ENCODE measurements around the gene ROR2. TPM values are rescaled to one million over a fixed set of nuclear protein-coding genes. Genes with fewer than 3 reads are reported as not detected.

Gene ROR2
- total RNA-seq, 1 experiment from 2014 or later = not detected

DNA sequence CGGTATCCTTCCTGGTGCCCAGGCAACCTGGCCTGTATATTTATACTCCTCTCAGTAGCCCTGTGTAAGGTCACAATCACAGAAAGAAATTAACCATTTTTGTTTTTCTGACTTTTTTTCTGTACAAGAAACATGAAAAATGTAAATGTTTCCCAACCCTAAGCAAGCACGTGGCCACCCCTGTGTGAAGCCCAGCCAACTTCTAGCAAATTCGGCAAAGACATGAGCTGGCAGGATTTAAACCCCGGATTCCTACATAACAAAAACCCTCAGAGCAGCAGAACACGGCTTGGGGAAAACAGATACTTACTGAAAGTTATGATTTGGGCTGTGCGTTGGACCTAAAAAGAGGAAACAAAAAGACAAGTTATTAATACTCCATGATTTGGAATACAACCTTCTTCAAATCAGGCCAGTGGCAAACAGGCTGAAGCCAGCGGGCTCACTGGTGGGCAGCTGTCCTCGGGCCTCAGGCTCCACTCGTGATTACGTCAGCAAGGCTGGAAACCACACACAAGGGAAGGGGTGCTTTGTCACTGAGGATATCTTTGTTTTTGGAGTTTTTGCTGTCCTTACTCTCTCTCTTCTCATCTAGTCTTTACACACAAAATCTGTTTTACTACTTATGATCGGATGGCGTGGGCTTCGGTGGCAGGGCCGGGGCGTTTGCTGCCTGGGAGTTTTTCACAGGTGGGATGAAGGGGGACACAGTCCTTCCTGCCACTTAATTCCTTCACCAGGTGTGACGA, 194.1 kb downstream of the ROR2 start:
- POLR2A ChIA-PET (ENCODE audit: unreplicated experiment) = no interaction called here
- H3K9me2 ChIP-seq (replicated peaks; ENCODE audit: low read length) = no peaks in the 10 kb centered on the region

DNA sequence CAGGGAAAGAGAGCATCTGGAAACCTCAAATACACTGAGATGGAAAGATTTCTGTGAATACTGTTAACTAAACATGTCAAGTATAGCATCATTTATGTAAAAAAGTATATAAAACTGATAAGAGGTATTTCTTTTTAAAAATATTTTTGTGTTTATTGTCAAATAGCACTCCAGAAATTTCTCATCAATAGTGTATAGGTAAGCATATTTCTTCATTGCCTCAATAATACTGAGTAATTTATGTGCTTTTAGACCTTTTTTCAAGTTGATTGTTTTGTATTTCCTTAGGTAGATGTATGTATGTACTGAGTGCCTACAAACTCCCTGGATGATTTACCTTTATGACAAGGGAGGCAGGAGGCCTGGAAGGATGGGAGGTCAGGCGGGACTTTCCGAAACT, 196.3 kb downstream of the ROR2 start:
- Histone ChIP-seq H3K4me3 (ENCODE audit: low read length) (no peak overlapping the region), H3K27me3 (ENCODE audit: low read length) (no peaks in the 10 kb centered on the region), H3K9ac (ENCODE audit: low read length) (no peak overlapping the region), H3K9me2 (replicated peaks; ENCODE audit: low read length) (no peaks in the 10 kb centered on the region), H3F3A (ENCODE audit: low read length, unreplicated experiment) (no peaks in the 10 kb centered on the region), H4K20me1 (ENCODE audit: low read length) (no peaks in the 10 kb centered on the region), H2AFZ (ENCODE audit: low read length) (no peak overlapping the region), H3K27ac (ENCODE audit: low read length) (no peak overlapping the region), H3K79me2 (ENCODE audit: low read length) (no peaks in the 10 kb centered on the region), H3K4me2 (ENCODE audit: low read length) (no peak overlapping the region), H3K36me3 (ENCODE audit: low read depth, low read length) (no peaks in the 10 kb centered on the region), H3K4me1 (ENCODE audit: insufficient read depth, low read length) (no peaks in the 10 kb centered on the region), H3K9me3 (ENCODE audit: low read length) (no peaks in the 10 kb centered on the region)
- BruUV-seq (replicated peaks) = no TSS peak
- no peak for TF ChIP-seq CTCF (conservative IDR thresholded peaks at IDR 0.05; ENCODE audit: low read depth, low read length)
- TF ChIP-seq EZH2 (IDR thresholded peaks at IDR 0.05; ENCODE audit: low read length, unreplicated experiment) = no peak
- TF ChIP-seq EZH2phosphoT487 (IDR thresholded peaks at IDR 0.05; ENCODE audit: borderline replicate concordance, low read length) = no peak
- intact Hi-C loops (cut with micrococcal nuclease) = no loop called here
- ChIA-PET CTCF (interaction anchor here (0.7 kb wide), 1 partner anchor 90 kb away, joined by 3 read pairs; no protein-coding TSS in a partner anchor), POLR2A (ENCODE audit: unreplicated experiment) (no interaction called here)
- no peak for ATAC-seq
- no peak for DNase-seq

More for the DNA sequence above, 194.1 kb downstream of the ROR2 start:
- intact Hi-C loops (cut with micrococcal nuclease) = no loop called here
- Histone ChIP-seq H4K20me1 (ENCODE audit: low read length) (no peaks in the 10 kb centered on the region), H3K4me2 (ENCODE audit: low read length) (no peak overlapping the region), H2AFZ (ENCODE audit: low read length) (no peak overlapping the region), H3F3A (ENCODE audit: low read length, unreplicated experiment) (no peaks in the 10 kb centered on the region), H3K4me1 (ENCODE audit: insufficient read depth, low read length) (no peaks in the 10 kb centered on the region), H3K27me3 (ENCODE audit: low read length) (no peaks in the 10 kb centered on the region), H3K36me3 (ENCODE audit: low read depth, low read length) (no peaks in the 10 kb centered on the region), H3K4me3 (ENCODE audit: low read length) (no peak overlapping the region), H3K9ac (ENCODE audit: low read length) (no peak overlapping the region), H3K79me2 (ENCODE audit: low read length) (no peaks in the 10 kb centered on the region), H3K9me3 (ENCODE audit: low read length) (no peaks in the 10 kb centered on the region), H3K27ac (ENCODE audit: low read length) (no peak overlapping the region)
- TF ChIP-seq EZH2phosphoT487 (IDR thresholded peaks at IDR 0.05; ENCODE audit: borderline replicate concordance, low read length) (no peak), EZH2 (IDR thresholded peaks at IDR 0.05; ENCODE audit: low read length, unreplicated experiment) (no peak), CTCF (conservative IDR thresholded peaks at IDR 0.05; ENCODE audit: low read depth, low read length) (no peak)
- no peak for DNase-seq
- ATAC-seq = no peak
- CTCF ChIA-PET = no interaction called here
- BruUV-seq (replicated peaks) = no TSS peak

- intact Hi-C loops (cut with micrococcal nuclease) = no loop called here
- H2AFZ ChIP-seq (ENCODE audit: low read length) = no peak overlapping the region
- H3K4me2 ChIP-seq (ENCODE audit: low read length) = no peak overlapping the region
- no peak overlapping the region for H3K9ac ChIP-seq (ENCODE audit: low read length)
- no peak overlapping the region for H3K4me3 ChIP-seq (ENCODE audit: low read length)
- H3K27ac ChIP-seq (ENCODE audit: low read length) = no peak overlapping the region
- H3K36me3 ChIP-seq (ENCODE audit: low read depth, low read length) = no peaks in the 10 kb centered on the region
- H3K9me3 ChIP-seq (ENCODE audit: low read length) = no peaks in the 10 kb centered on the region
- no peaks in the 10 kb centered on the region for H3F3A ChIP-seq (ENCODE audit: low read length, unreplicated experiment)
- H3K79me2 ChIP-seq (ENCODE audit: low read length) = no peaks in the 10 kb centered on the region
- no peak for ATAC-seq
- H4K20me1 ChIP-seq (ENCODE audit: low read length) = no peaks in the 10 kb centered on the region
- peaks cover 4% of the 10 kb centered on the region; the same call in 1 of the 2 replicates for H3K4me1 ChIP-seq (ENCODE audit: insufficient read depth, low read length)
- POLR2A ChIA-PET (ENCODE audit: unreplicated experiment) = no interaction called here
- BruUV-seq (replicated peaks) = no TSS peak
- DNase-seq = no peak
- TF ChIP-seq EZH2 (IDR thresholded peaks at IDR 0.05; ENCODE audit: low read length, unreplicated experiment) (no peak), EZH2phosphoT487 (IDR thresholded peaks at IDR 0.05; ENCODE audit: borderline replicate concordance, low read length) (no peak)
- H3K9me2 ChIP-seq (replicated peaks; ENCODE audit: low read length) = no peaks in the 10 kb centered on the region
- CTCF ChIA-PET = no interaction called here
- H3K27me3 ChIP-seq (ENCODE audit: low read length) = no peaks in the 10 kb centered on the region
These were observed 198.1 kb downstream of the ROR2 start for GRCh38 chr9:91751922-91752321.

All from PC-3 (cell line).